Esophagus squamous epithelium (tissue), 5 donors: ENCODE measurements around the gene VTCN1. TPM values are rescaled to one million over a fixed set of nuclear protein-coding genes. Genes with fewer than 3 reads are reported as not detected.

Source experiments
- DNase-seq: peaks from one replicate; lab custom pipeline; 2025; lab: John Stamatoyannopoulos, UW
- H3K27ac ChIP-seq, 4 donors: fragments of 200-600 bp; sonication (generic); one replicate each; pipeline ENCODE4 v1.5.1; 2016 to 2019; ENCODE audit warnings: mild to moderate bottlenecking in 1 of 4
- H3K27me3 ChIP-seq, 4 donors: fragments of 200-600 bp; sonication (generic); 1 replicate in 3 of 4; 2 replicates in 1 of 4; pipeline versions ENCODE4 v1.5.1 to v1.6.0; 2017 to 2021; ENCODE audit warnings: antibody characterized with exemption in 1 of 4
- H3K36me3 ChIP-seq, 3 donors: fragments of 200-600 bp; sonication (generic); one replicate each; pipeline ENCODE4 v1.5.1; 2016 to 2019
- H3K4me1 ChIP-seq, 3 donors: fragments of 200-600 bp; sonication (generic); one replicate each; pipeline ENCODE4 v1.5.1; 2017 to 2019
- H3K4me3 ChIP-seq, 4 donors: fragments of 200-600 bp; sonication (generic); 1 replicate in 3 of 4; 2 replicates in 1 of 4; pipeline ENCODE4 v1.5.1; 2016 to 2019; ENCODE audit warnings: mild to moderate bottlenecking in 2 of 4, moderate library complexity in 1 of 4
- H3K9me3 ChIP-seq, 3 donors: fragments of 200-600 bp; sonication (generic); one replicate each; pipeline ENCODE4 v1.5.1; 2016 to 2019
- POLR2A ChIP-seq, 4 donors: fragments of 450-650 bp; IDR thresholded peaks; one replicate each; pipeline ENCODE4 v1.6.1; 2017; ENCODE audit warnings: antibody characterized with exemption in 4 of 4, mild to moderate bottlenecking in 4 of 4, moderate library complexity in 3 of 4
- WGBS, 2 donors: methylation state at CpG; one replicate each; pipeline ENCODE4 v1.1.5; 2018; 5-methylcytosine and 5-hydroxymethylcytosine counted together
- intact Hi-C: fragments of 100-400 bp; cut with DNase I; formaldehyde crosslinking; loops from one replicate; pipeline ENCODE4 v1.15.0; 2022
- total RNA-seq, 4 donors: library from RNA; depleted of rRNA; stranded (reverse); fragments of >200 nt; gene quantifications; one replicate each; pipeline ENCODE4 v1.1.0, GENCODE V29; 2016
- TF ChIP-seq, protein P1 (sequence below), 6 experiments: fragments of 450-650 bp in 4 of 6; fragments of 200-600 bp in 2 of 6; sonication (generic) in 2 of 6; IDR thresholded peaks; one replicate each; pipeline ENCODE4 v1.5.1; 2016 to 2019; ENCODE audit warnings: antibody characterized with exemption in 6 of 6, mild to moderate bottlenecking in 4 of 6, moderate library complexity in 4 of 6
- donor health status: DM: yes; HTN: yes; CAD: no.

Gene VTCN1
- total RNA-seq, 4 donors from 2014 or later = 1.9 TPM; not detected in 3

DNA sequence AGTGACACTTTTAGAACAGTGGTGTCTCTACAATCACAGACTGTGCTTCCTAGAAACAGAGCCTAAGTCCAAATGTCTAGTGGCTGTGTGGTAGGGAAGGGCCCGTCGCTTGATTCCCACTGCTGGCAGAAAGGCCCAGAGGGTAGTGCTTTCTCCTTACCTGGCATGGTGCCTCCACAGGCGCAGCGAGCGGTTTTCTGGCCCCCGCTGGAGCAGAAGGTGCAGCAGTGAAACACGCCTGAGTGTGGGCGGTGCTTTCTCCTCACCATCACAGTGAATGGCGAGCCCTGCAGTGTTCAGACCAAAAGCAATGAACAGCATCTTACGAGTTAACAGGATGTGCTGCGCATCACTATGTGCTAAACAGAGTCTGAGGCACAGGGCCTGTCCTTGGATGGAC, 97.5 kb downstream of the VTCN1 start:
- intact Hi-C loops = no loop called here
- DNase-seq = no peak
- WGBS, 2 donors = 87 to 90% methylated on average over 2 to 8 of the region's 11 CpGs
- TF ChIP-seq, protein P1, sequence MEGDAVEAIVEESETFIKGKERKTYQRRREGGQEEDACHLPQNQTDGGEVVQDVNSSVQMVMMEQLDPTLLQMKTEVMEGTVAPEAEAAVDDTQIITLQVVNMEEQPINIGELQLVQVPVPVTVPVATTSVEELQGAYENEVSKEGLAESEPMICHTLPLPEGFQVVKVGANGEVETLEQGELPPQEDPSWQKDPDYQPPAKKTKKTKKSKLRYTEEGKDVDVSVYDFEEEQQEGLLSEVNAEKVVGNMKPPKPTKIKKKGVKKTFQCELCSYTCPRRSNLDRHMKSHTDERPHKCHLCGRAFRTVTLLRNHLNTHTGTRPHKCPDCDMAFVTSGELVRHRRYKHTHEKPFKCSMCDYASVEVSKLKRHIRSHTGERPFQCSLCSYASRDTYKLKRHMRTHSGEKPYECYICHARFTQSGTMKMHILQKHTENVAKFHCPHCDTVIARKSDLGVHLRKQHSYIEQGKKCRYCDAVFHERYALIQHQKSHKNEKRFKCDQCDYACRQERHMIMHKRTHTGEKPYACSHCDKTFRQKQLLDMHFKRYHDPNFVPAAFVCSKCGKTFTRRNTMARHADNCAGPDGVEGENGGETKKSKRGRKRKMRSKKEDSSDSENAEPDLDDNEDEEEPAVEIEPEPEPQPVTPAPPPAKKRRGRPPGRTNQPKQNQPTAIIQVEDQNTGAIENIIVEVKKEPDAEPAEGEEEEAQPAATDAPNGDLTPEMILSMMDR (IDR thresholded peaks at IDR 0.05) = no peak
- no peak for TF ChIP-seq POLR2A (IDR thresholded peaks at IDR 0.05)
- Histone ChIP-seq H3K9me3 (no peaks in the 10 kb centered on the region), H3K4me3 (no peak overlapping the region), H3K4me1 (peaks cover 0 to 8% (median 3%) of the 10 kb centered on the region in 3 donors), H3K27me3 (no peaks in the 10 kb centered on the region), H3K27ac (no peak overlapping the region), H3K36me3 (peaks cover 0 to 21% (median 0%) of the 10 kb centered on the region in 3 donors)

DNA sequence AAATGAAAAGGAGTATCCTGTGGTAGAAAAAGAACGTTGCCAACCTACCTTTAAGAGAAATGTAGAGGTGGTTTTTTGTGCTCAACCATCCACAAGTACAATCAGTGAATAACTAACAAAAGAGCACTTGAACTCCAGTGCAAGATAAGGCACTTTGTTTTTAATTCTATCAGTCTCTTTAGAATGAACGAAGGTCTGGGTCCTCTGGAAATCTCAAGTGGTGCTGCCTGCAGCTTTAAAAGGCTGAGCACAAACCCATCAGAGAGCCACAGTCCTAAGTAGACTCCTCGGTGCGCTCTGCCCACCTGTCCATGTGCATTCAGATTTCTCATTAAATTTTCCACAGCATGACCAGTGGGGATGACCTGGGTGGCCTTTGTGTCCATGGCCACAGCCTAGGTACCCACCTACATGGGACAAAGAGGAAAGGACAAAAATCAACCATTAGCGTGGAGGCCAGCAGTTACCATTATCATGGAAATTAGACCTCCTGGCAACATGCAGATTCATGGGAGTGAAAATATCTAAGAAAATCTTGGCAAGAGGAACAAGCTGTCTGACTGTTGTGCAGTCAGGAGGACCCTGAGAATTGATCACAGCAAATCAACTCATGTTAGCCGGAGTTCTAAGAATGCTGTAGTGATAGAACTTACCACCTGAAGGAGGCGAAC, 98.5 kb downstream of the VTCN1 start:
- WGBS, 2 donors = 90 to 93% methylated on average over 6 to 7 of the region's 7 CpGs
- no peak overlapping the region for H3K27ac ChIP-seq
- H3K4me1 ChIP-seq = peaks cover 0 to 8% (median 3%) of the 10 kb centered on the region in 3 donors
- H3K4me3 ChIP-seq = no peak overlapping the region
- no peak for DNase-seq
- no peaks in the 10 kb centered on the region for H3K9me3 ChIP-seq
- no peaks in the 10 kb centered on the region for H3K27me3 ChIP-seq
- TF ChIP-seq POLR2A (IDR thresholded peaks at IDR 0.05) = no peak
- TF ChIP-seq, protein P1 (IDR thresholded peaks at IDR 0.05) = no peak
- intact Hi-C loops = no loop called here
- H3K36me3 ChIP-seq = peaks cover 0 to 26% (median 0%) of the 10 kb centered on the region in 3 donors

- WGBS, 2 donors = 30 to 45% methylated on average over 2 of the region's 2 CpGs
- Histone ChIP-seq H3K36me3 (peaks cover 0 to 36% (median 0%) of the 10 kb centered on the region in 3 donors), H3K27me3 (no peaks in the 10 kb centered on the region), H3K27ac (no peak overlapping the region), H3K9me3 (no peaks in the 10 kb centered on the region), H3K4me3 (no peak overlapping the region), H3K4me1 (peaks cover 0 to 8% (median 3%) of the 10 kb centered on the region in 3 donors)
- intact Hi-C loops = no loop called here
- DNase-seq = no peak
- TF ChIP-seq, protein P1 (IDR thresholded peaks at IDR 0.05) = no peak
- no peak for TF ChIP-seq POLR2A (IDR thresholded peaks at IDR 0.05)
Observed at GRCh38 chr1:117110774-117111173, 100.0 kb downstream of the VTCN1 start.

DNA sequence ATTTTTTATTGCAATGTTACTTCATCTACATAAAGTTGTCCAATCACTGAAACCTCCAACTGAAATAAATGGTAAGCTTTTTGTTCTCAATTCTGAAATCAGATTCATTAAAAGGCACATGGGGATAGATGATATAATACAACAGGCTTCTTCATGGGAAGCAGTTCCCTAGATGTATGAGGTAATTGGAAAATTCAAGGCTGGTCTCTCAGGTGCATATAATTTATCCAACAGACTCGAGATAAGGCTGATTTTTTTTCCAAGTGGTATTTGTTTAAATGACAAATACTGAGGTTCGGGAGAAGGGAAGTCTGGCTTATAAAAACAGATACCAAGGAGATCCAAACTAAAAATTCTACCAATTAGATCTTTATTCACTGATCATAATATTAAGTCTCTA, 103.4 kb downstream of the VTCN1 start:
- DNase-seq = no peak
- WGBS, 2 donors = 82 to 84% methylated on average over 2 of the region's 2 CpGs
- H3K9me3 ChIP-seq = no peaks in the 10 kb centered on the region
- TF ChIP-seq POLR2A (IDR thresholded peaks at IDR 0.05) = no peak
- H3K27me3 ChIP-seq = no peaks in the 10 kb centered on the region
- H3K4me3 ChIP-seq = no peak overlapping the region
- peaks cover 0 to 48% (median 0%) of the 10 kb centered on the region in 3 donors for H3K36me3 ChIP-seq
- H3K4me1 ChIP-seq = peaks cover 0 to 8% (median 3%) of the 10 kb centered on the region in 3 donors
- intact Hi-C loops = no loop called here
- H3K27ac ChIP-seq = no peak overlapping the region

DNA sequence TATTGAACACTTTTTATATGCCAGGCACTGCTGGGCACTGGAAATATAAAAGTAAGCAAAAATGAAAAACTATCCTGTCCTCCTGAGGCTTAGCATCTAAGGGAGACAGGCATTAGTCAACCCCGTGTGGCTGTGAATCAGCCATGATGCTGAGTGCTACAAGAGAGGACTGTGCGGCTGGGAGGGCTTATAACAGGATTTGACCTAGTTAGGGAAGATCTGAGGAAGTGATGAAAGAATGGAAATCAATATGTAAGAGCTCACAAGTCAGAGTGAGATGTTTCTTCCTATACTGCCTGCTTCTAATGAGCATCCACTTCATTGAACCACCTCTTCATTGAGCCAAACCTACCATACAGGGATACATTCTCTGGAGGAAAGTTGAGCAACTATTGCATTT, 104.2 kb downstream of the VTCN1 start:
- TF ChIP-seq, protein P1 (IDR thresholded peaks at IDR 0.05) = no peak
- TF ChIP-seq POLR2A (IDR thresholded peaks at IDR 0.05) = no peak
- H3K36me3 ChIP-seq = peaks cover 0 to 50% (median 0%) of the 10 kb centered on the region in 3 donors
- intact Hi-C loops = no loop called here
- WGBS, 2 donors = 65 to 92% methylated on average over 2 of the region's 2 CpGs
- H3K27ac ChIP-seq = no peak overlapping the region
- no peaks in the 10 kb centered on the region for H3K27me3 ChIP-seq
- H3K4me3 ChIP-seq = no peak overlapping the region
- H3K4me1 ChIP-seq = peaks cover 0 to 8% (median 3%) of the 10 kb centered on the region in 3 donors
- no peaks in the 10 kb centered on the region for H3K9me3 ChIP-seq
- no peak for DNase-seq
